GM13976 (cell line): ENCODE measurements around the gene AKAP13.

Experiments
- DNase-seq: peaks from one replicate; pipeline ENCODE4 v3.0.0; 2012; ENCODE audit warnings: low spot score
- in situ Hi-C: fragments of 300-500 bp; cut with MboI; formaldehyde crosslinking; loops from one replicate; pipeline ENCODE4 v1.12.0; 2022; ENCODE audit warnings: low sequenced_read_pairs, mixed read lengths, inconsistent platforms; ENCODE audit not compliant: unreplicated experiment
- TF ChIP-seq, protein P1 (sequence below): IDR thresholded peaks from 2 replicates; pipeline ENCODE4 v1.5.1; 2012; ENCODE audit warnings: borderline replicate concordance, mild to moderate bottlenecking; ENCODE audit not compliant: insufficient read depth; ENCODE audit errors: extremely low read depth, missing control alignments, control extremely low read depth

AKAP13 gene

DNA sequence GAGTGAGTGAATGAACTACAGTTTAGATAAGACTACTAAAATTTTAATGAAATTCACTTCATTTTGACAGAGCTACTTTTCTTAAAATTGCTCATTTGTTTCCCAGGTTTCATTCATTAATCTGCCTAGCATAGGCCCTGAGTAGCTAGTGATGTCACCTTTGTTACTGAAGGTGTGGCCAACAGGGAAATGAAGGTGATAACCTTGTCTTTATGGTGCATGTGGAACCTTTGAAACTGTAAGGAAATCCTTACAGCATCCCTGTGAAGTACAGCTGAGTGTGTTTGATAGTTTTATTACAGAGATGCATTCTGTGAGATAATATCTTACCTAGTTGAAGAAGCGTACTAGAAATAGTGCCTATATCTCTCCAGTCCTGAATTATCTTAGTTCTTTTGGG, 112.9 kb downstream of the AKAP13 start:
- in situ Hi-C loops, result loop anchor here (25.0 kb wide), 1 partner anchor 181 kb away; no protein-coding TSS in a partner anchor
- no peak for DNase-seq
- TF ChIP-seq, protein P1, sequence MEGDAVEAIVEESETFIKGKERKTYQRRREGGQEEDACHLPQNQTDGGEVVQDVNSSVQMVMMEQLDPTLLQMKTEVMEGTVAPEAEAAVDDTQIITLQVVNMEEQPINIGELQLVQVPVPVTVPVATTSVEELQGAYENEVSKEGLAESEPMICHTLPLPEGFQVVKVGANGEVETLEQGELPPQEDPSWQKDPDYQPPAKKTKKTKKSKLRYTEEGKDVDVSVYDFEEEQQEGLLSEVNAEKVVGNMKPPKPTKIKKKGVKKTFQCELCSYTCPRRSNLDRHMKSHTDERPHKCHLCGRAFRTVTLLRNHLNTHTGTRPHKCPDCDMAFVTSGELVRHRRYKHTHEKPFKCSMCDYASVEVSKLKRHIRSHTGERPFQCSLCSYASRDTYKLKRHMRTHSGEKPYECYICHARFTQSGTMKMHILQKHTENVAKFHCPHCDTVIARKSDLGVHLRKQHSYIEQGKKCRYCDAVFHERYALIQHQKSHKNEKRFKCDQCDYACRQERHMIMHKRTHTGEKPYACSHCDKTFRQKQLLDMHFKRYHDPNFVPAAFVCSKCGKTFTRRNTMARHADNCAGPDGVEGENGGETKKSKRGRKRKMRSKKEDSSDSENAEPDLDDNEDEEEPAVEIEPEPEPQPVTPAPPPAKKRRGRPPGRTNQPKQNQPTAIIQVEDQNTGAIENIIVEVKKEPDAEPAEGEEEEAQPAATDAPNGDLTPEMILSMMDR, result no peak

DNA sequence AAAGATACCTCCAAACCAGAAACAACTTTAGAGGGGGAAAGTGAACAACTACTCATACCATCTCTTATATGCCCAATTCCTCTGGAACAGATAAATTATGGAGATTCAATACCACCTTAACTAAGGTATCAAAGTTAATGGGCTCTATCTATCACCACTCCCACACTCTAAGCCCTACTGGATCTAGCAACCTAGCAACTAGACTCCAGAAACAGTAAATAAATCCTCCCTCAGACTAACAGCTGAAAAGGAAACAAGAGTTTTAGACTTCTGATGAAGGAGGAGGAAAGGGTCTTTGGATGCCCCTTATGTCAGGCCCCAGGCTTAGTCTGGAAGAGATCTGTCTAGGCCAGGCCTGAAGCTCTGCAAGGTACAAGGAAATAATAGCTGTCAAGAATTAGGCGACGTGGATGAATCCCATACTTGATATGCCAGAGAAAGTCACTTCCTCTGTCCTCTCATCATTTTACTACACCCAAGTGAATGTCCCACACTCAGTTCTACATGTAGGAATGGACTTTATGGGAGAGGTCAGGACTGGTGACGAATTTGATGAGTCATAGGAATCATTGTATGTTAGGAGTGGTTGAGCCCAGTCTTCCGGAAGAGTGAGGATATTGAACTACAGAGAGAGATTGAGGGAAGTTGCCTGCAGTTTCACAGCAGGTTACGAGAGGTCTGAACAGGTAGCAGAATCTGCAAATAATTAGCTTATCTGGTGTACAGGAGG, 113.8 kb downstream of the AKAP13 start:
- in situ Hi-C loops, result loop anchor here (25.0 kb wide), 1 partner anchor 182 kb away; no protein-coding TSS in a partner anchor
- DNase-seq, result no peak
- TF ChIP-seq, protein P1, result no peak

DNA sequence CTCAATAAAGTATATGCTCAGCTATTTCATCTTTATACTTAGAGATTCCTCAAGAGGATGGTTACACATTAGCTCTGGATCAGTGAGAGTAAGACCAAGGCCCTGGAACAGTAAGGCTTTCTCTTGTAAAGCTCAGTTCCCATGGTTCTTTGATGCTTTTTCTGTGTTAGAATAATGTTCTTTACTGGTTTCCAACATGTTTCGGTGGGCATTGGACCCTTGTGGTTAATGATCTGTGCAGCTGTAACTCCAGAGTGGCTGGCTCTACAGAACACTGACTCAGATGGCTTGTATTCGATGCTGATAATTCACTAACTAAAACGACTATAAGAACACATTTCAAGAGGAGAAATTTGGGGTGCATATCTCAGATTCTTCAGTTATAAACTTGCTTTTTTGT, 114.7 kb downstream of the AKAP13 start:
- no peak for DNase-seq
- in situ Hi-C loops, result loop anchor here (25.0 kb wide), 1 partner anchor 183 kb away; no protein-coding TSS in a partner anchor
- TF ChIP-seq, protein P1, result no peak

DNA sequence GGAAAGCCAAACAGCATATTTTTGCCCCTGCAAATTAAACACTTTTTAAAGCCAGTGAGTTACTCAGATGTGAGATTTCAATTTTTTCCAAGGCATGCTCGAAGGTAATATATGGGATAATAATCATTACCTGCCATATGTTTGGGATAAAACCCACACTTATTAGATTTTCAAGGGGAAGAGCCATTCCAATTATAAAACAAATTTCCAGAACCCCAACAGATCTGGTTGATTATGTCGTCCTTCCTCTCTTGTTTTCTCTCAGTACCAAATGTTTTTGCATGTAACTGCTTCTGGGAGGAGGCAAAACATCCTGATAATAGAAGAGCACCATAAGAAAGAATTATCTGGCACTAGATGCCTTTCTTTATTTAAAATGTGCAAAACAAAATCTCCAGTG, 115.1 kb downstream of the AKAP13 start:
- DNase-seq, result no peak
- TF ChIP-seq, protein P1, result no peak
- in situ Hi-C loops, result loop anchor here (25.0 kb wide), 1 partner anchor 183 kb away; no protein-coding TSS in a partner anchor

DNA sequence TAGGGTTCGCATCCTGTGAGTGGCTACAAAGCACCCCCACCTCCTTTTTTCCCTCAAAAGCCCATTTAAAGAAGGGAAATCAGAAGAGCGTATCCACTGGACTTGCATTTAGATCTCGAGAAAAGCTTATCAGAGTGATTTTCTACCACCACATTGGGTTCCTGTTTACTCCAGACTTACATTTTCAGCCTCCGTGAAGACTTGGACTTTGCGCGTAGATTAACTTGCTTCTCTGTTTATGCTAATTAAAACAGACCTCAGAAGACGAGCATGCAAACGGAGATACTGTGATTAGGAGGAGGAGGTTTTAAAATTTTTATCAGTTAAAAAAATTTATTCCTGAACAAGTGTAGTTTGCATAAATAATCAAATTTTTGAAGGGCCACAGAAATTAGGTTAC, 115.7 kb downstream of the AKAP13 start:
- TF ChIP-seq, protein P1, result no peak
- no peak for DNase-seq
- in situ Hi-C loops, result loop anchor here (25.0 kb wide), 1 partner anchor 184 kb away; no protein-coding TSS in a partner anchor

DNA sequence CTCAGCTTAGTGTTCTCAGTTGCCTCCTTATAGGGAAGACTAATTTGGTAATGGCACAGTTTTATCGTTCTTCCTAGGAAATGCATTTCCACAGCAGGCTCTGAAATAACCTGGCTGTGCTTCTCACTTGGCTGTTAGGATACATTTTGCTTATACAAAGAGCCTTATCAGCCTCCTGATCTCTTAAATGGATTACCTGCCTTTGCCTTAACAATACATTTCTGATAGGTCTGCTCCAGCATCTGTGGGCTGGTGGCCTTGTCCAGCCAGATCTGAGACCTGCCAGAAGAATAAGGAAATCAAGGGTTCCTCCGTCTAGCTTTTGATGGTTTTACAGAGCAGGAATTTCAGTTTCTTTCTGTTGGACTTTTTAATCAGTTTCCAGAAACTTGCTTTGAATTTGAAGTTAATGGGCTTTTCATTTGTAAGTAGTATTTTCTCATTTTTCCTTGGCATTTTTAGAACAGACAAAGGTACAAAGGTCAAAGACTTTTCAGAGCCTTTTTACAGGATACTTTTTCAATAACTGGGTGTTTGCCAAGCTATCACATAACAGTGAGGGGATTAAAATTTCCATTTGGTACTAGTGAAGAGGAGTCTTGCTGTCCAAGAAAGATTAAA, 116.3 kb downstream of the AKAP13 start:
- in situ Hi-C loops, result loop anchor here (25.0 kb wide), 1 partner anchor 184 kb away; no protein-coding TSS in a partner anchor
- TF ChIP-seq, protein P1, result no peak
- no peak for DNase-seq
